NCI-H2029 (cell line): Measurements from ENCODE around the gene PRDX2.

ENCODE experiments used
- DNase-seq: peaks from one replicate; lab custom pipeline; 2025; lab: John Stamatoyannopoulos, UW

The PRDX2 gene

GRCh38 chr19:12792051-12792852 is 9.3 kb downstream of the PRDX2 start:
- peak; percentile 83 for DNase-seq

- peak; percentile 95 for DNase-seq
These were observed 10.1 kb downstream of the PRDX2 start, which contains the start of gene JUNB for GRCh38 chr19:12791345-12792050. Gene JUNB, plus strand, starts transcription at chr19:12791486. Its CDS starts 286 bp downstream, at chr19:12791772.

- no peak for DNase-seq
These were observed 10.8 kb downstream of the PRDX2 start for GRCh38 chr19:12790628-12791344.

GRCh38 chr19:12789904-12790619 is 11.5 kb downstream of the PRDX2 start:
- DNase-seq = peak; percentile 89

- no peak for DNase-seq
These were observed 12.3 kb downstream of the PRDX2 start for GRCh38 chr19:12789098-12789903.

GRCh38 chr19:12788682-12789097 is 12.9 kb downstream of the PRDX2 start:
- peak; percentile 32 for DNase-seq

GRCh38 chr19:12788042-12788681 is 13.4 kb downstream of the PRDX2 start:
- DNase-seq = no peak

GRCh38 chr19:12787458-12787857 is 14.1 kb downstream of the PRDX2 start:
- no peak for DNase-seq

- no peak for DNase-seq
These were observed 14.6 kb downstream of the PRDX2 start for GRCh38 chr19:12786952-12787351.

GRCh38 chr19:12786141-12786870 is 15.3 kb downstream of the PRDX2 start:
- no peak for DNase-seq

GRCh38 chr19:12785431-12786031 is 16.1 kb downstream of the PRDX2 start:
- no peak for DNase-seq

- no peak for DNase-seq
These were observed 16.6 kb downstream of the PRDX2 start for GRCh38 chr19:12784871-12785430.

- no peak for DNase-seq
These were observed 17.2 kb downstream of the PRDX2 start for GRCh38 chr19:12784394-12784870.

- no peak for DNase-seq
These were observed 17.7 kb downstream of the PRDX2 start for GRCh38 chr19:12783849-12784393.

GRCh38 chr19:12783291-12783848 is 18.2 kb downstream of the PRDX2 start:
- DNase-seq = no peak

- DNase-seq = peak; percentile 69
These were observed 18.9 kb downstream of the PRDX2 start for GRCh38 chr19:12782424-12783290.

GRCh38 chr19:12782174-12782423 is 19.5 kb downstream of the PRDX2 start:
- DNase-seq = no peak
